ENCODE results near the gene FICD. TPM values are rescaled to one million over a fixed set of nuclear protein-coding genes. Genes with fewer than 3 reads are reported as not detected.

FICD gene
- total RNA-seq, 2 donors from 2014 or later = 6.2 to 6.8 TPM

GRCh38 chr12:108509806-108510205, 5.3 kb upstream of the FICD start:
- no peak overlapping the region for H3K27ac Mint-ChIP-seq
- no peak for DNase-seq
- no peak overlapping the region for H3K4me3 Mint-ChIP-seq
- no peaks in the 10 kb centered on the region for H3K27me3 Mint-ChIP-seq (ENCODE audit: insufficient read depth)
- no peaks in the 10 kb centered on the region for H3K9me3 ChIP-seq (ENCODE audit: control insufficient read depth, low read length)
- H3K9ac ChIP-seq (ENCODE audit: extremely low read depth, low read length, poor library complexity, severe bottlenecking) = no peak overlapping the region
- peaks cover 4% of the 10 kb centered on the region for H3K4me1 Mint-ChIP-seq
- no peak for TF ChIP-seq CTCF (conservative IDR thresholded peaks at IDR 0.05)
- no peaks in the 10 kb centered on the region for H3K27me3 ChIP-seq (ENCODE audit: control insufficient read depth, insufficient read depth, low read length, poor library complexity, severe bottlenecking)
- H3K9me3 Mint-ChIP-seq = peaks cover 5% of the 10 kb centered on the region
- no peaks in the 10 kb centered on the region for H3K36me3 ChIP-seq (ENCODE audit: control insufficient read depth, insufficient read depth, low read length)
- H3K36me3 Mint-ChIP-seq (ENCODE audit: low read depth) = no peaks in the 10 kb centered on the region
- WGBS, 2 experiments (ENCODE audit: insufficient coverage in 1 of 2, insufficient read length in 1 of 2) = no CpG with 5 or more reads among the region's 1 CpG
- H3K4me1 ChIP-seq (ENCODE audit: control insufficient read depth, insufficient read depth, low read length) = no peaks in the 10 kb centered on the region
- H3K4me3 ChIP-seq (ENCODE audit: low read length) = no peak overlapping the region
- no peak overlapping the region for H3K27ac ChIP-seq (ENCODE audit: low read depth, low read length)

GRCh38 chr12:108510836-108511235, 4.2 kb upstream of the FICD start:
- no peaks in the 10 kb centered on the region for H3K27me3 Mint-ChIP-seq (ENCODE audit: insufficient read depth)
- Histone ChIP-seq H3K27ac (ENCODE audit: low read depth, low read length) (no peak overlapping the region), H3K9me3 (ENCODE audit: control insufficient read depth, low read length) (no peaks in the 10 kb centered on the region), H3K36me3 (ENCODE audit: control insufficient read depth, insufficient read depth, low read length) (no peaks in the 10 kb centered on the region), H3K4me3 (ENCODE audit: low read length) (no peak overlapping the region), H3K27me3 (ENCODE audit: control insufficient read depth, insufficient read depth, low read length, poor library complexity, severe bottlenecking) (no peaks in the 10 kb centered on the region), H3K4me1 (ENCODE audit: control insufficient read depth, insufficient read depth, low read length) (no peaks in the 10 kb centered on the region), H3K9ac (ENCODE audit: extremely low read depth, low read length, poor library complexity, severe bottlenecking) (no peak overlapping the region)
- no peak overlapping the region for H3K4me3 Mint-ChIP-seq
- no peaks in the 10 kb centered on the region for H3K36me3 Mint-ChIP-seq (ENCODE audit: low read depth)
- DNase-seq = no peak
- H3K9me3 Mint-ChIP-seq = peaks cover 4% of the 10 kb centered on the region
- peaks cover 5% of the 10 kb centered on the region for H3K4me1 Mint-ChIP-seq
- 88 to 93% methylated on average over 2 of the region's 2 CpGs for WGBS, 2 experiments (ENCODE audit: insufficient coverage in 1 of 2, insufficient read length in 1 of 2)
- TF ChIP-seq CTCF (conservative IDR thresholded peaks at IDR 0.05) = no peak
- H3K27ac Mint-ChIP-seq = no peak overlapping the region

GRCh38 chr12:108511633-108512540, 3.2 kb upstream of the FICD start:
- peak; percentile 92 for TF ChIP-seq CTCF (conservative IDR thresholded peaks at IDR 0.05)

More at GRCh38 chr12:108511633-108512540, 3.2 kb upstream of the FICD start:
- H3K9ac ChIP-seq (ENCODE audit: extremely low read depth, low read length, poor library complexity, severe bottlenecking) = no peak overlapping the region
- Mint-ChIP-seq H3K36me3 (ENCODE audit: low read depth) (no peaks in the 10 kb centered on the region), H3K27ac (peak overlapping the region; percentile 53), H3K4me3 (no peak overlapping the region), H3K27me3 (ENCODE audit: insufficient read depth) (no peaks in the 10 kb centered on the region), H3K9me3 (peaks cover 4% of the 10 kb centered on the region), H3K4me1 (peaks cover 11% of the 10 kb centered on the region)
- H3K9me3 ChIP-seq (ENCODE audit: control insufficient read depth, low read length) = no peaks in the 10 kb centered on the region
- H3K4me1 ChIP-seq (ENCODE audit: control insufficient read depth, insufficient read depth, low read length) = peaks cover 4% of the 10 kb centered on the region
- peak; percentile 95 for DNase-seq
- WGBS, 2 experiments (ENCODE audit: insufficient coverage in 1 of 2, insufficient read length in 1 of 2) = 28 to 42% methylated on average over 13 to 15 of the region's 15 CpGs
- no peaks in the 10 kb centered on the region for H3K36me3 ChIP-seq (ENCODE audit: control insufficient read depth, insufficient read depth, low read length)
- H3K27ac ChIP-seq (ENCODE audit: low read depth, low read length) = no peak overlapping the region
- no peaks in the 10 kb centered on the region for H3K27me3 ChIP-seq (ENCODE audit: control insufficient read depth, insufficient read depth, low read length, poor library complexity, severe bottlenecking)
- no peak overlapping the region for H3K4me3 ChIP-seq (ENCODE audit: low read length)

Data from endodermal cell (in vitro differentiated cells).